HG02642 (cell line): Measurements from ENCODE around the gene UBE2E1.

Experiments
- ATAC-seq: cut with Tn5 transposase; IDR thresholded peaks from one replicate; pipeline ENCODE4 v1.9.1; 2021; ENCODE audit warnings: mild to moderate bottlenecking; ENCODE audit not compliant: unreplicated experiment, poor library complexity

UBE2E1 gene

GRCh38 chr3:23805633-23806533 is at the start of gene UBE2E1:
Gene UBE2E1, plus strand, starts transcription at chr3:23805955. Its CDS starts 1,315 bp downstream, at chr3:23807270.
- ATAC-seq: peak; percentile 70

- no peak for ATAC-seq
Measured at GRCh38 chr3:23756206-23756840, 49.4 kb upstream of the UBE2E1 start.

GRCh38 chr3:23758253-23758838 is 47.4 kb upstream of the UBE2E1 start:
- no peak for ATAC-seq

GRCh38 chr3:23760325-23760724 is 45.4 kb upstream of the UBE2E1 start:
- ATAC-seq: peak; percentile 15

- ATAC-seq: peak; percentile 49
Measured at GRCh38 chr3:23760871-23761373, 44.8 kb upstream of the UBE2E1 start.

- ATAC-seq: peak; percentile 32
Measured at GRCh38 chr3:23761440-23761896, 44.3 kb upstream of the UBE2E1 start.

GRCh38 chr3:23762214-23762613 is 43.5 kb upstream of the UBE2E1 start:
- peak; percentile 85 for ATAC-seq

- no peak for ATAC-seq
Measured at GRCh38 chr3:23762759-23763477, 42.8 kb upstream of the UBE2E1 start.

- no peak for ATAC-seq
Measured at GRCh38 chr3:23764407-23764806, 41.3 kb upstream of the UBE2E1 start.

- no peak for ATAC-seq
Measured at GRCh38 chr3:23767546-23767945, 38.2 kb upstream of the UBE2E1 start.

GRCh38 chr3:23775254-23775909 is 30.4 kb upstream of the UBE2E1 start:
- no peak for ATAC-seq

GRCh38 chr3:23776352-23776891 is 29.3 kb upstream of the UBE2E1 start:
- ATAC-seq: no peak

GRCh38 chr3:23778446-23778845 is 27.3 kb upstream of the UBE2E1 start:
- no peak for ATAC-seq

GRCh38 chr3:23779841-23780240 is 25.9 kb upstream of the UBE2E1 start:
- ATAC-seq: no peak

GRCh38 chr3:23781051-23781450 is 24.7 kb upstream of the UBE2E1 start:
- ATAC-seq: no peak

- no peak for ATAC-seq
Measured at GRCh38 chr3:23781871-23782270, 23.9 kb upstream of the UBE2E1 start.

GRCh38 chr3:23785097-23785645 is 20.6 kb upstream of the UBE2E1 start:
- ATAC-seq: no peak

GRCh38 chr3:23785882-23786281 is 19.9 kb upstream of the UBE2E1 start:
- no peak for ATAC-seq

- no peak for ATAC-seq
Measured at GRCh38 chr3:23791678-23792077, 14.1 kb upstream of the UBE2E1 start.
